ENCODE measurements around the gene ZBTB4.

DNA sequence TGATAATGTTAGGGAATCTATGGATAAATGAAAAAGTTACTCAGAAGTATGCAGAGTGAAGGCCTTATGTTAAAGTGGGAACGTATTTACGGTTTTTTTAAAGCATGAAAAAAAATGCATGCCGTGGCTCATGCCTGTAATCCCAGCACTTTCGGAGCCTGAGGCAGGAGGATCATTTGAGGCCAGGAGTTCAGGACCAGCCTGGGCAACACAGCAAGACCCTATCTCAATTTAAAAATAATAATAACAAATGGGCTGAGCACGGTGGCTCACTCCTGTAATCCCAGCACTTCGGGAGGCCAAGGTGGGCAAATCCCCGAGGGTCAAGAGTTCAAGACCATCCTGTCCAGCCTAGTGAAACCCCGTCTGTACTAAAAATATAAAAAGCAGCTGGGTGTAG, 10.7 kb upstream of the ZBTB4 start:
- TF ChIP-seq, protein P1, sequence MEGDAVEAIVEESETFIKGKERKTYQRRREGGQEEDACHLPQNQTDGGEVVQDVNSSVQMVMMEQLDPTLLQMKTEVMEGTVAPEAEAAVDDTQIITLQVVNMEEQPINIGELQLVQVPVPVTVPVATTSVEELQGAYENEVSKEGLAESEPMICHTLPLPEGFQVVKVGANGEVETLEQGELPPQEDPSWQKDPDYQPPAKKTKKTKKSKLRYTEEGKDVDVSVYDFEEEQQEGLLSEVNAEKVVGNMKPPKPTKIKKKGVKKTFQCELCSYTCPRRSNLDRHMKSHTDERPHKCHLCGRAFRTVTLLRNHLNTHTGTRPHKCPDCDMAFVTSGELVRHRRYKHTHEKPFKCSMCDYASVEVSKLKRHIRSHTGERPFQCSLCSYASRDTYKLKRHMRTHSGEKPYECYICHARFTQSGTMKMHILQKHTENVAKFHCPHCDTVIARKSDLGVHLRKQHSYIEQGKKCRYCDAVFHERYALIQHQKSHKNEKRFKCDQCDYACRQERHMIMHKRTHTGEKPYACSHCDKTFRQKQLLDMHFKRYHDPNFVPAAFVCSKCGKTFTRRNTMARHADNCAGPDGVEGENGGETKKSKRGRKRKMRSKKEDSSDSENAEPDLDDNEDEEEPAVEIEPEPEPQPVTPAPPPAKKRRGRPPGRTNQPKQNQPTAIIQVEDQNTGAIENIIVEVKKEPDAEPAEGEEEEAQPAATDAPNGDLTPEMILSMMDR (IDR thresholded peaks at IDR 0.05; ENCODE audit: insufficient read depth, low read length): no peak
- TF ChIP-seq, protein P2, sequence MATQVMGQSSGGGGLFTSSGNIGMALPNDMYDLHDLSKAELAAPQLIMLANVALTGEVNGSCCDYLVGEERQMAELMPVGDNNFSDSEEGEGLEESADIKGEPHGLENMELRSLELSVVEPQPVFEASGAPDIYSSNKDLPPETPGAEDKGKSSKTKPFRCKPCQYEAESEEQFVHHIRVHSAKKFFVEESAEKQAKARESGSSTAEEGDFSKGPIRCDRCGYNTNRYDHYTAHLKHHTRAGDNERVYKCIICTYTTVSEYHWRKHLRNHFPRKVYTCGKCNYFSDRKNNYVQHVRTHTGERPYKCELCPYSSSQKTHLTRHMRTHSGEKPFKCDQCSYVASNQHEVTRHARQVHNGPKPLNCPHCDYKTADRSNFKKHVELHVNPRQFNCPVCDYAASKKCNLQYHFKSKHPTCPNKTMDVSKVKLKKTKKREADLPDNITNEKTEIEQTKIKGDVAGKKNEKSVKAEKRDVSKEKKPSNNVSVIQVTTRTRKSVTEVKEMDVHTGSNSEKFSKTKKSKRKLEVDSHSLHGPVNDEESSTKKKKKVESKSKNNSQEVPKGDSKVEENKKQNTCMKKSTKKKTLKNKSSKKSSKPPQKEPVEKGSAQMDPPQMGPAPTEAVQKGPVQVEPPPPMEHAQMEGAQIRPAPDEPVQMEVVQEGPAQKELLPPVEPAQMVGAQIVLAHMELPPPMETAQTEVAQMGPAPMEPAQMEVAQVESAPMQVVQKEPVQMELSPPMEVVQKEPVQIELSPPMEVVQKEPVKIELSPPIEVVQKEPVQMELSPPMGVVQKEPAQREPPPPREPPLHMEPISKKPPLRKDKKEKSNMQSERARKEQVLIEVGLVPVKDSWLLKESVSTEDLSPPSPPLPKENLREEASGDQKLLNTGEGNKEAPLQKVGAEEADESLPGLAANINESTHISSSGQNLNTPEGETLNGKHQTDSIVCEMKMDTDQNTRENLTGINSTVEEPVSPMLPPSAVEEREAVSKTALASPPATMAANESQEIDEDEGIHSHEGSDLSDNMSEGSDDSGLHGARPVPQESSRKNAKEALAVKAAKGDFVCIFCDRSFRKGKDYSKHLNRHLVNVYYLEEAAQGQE (IDR thresholded peaks at IDR 0.05; ENCODE audit: insufficient replicate concordance, low read depth): no peak
- TF ChIP-seq POLR2AphosphoS5 (IDR thresholded peaks at IDR 0.05; ENCODE audit: low read depth): no peak
- no peak for TF ChIP-seq GABPA (IDR thresholded peaks at IDR 0.05; ENCODE audit: low read depth)
- no peak for TF ChIP-seq SPI1 (IDR thresholded peaks at IDR 0.05; ENCODE audit: borderline replicate concordance, low read depth)

Measured in HL-60 (cell line).